Embryonic facial prominence (tissue), 1 donor: ENCODE measurements around the gene PIP.
"Not testable (repeated sequence)": the region's sequence is repeated elsewhere in the genome, so short reads cannot be mapped to it uniquely, and the experiment has no call there.

Source experiments
- DNase-seq: peaks from one replicate; pipeline ENCODE4 v3.0.0-alpha.2; 2016; ENCODE audit errors: extremely low spot score

Gene PIP

GRCh38 chr7:143177374-143178119 is 45.7 kb downstream of the PIP start:
- no peak for DNase-seq

GRCh38 chr7:143180771-143181170 is 48.9 kb downstream of the PIP start:
- DNase-seq = not testable (repeated sequence)

GRCh38 chr7:143181349-143181748 is 49.5 kb downstream of the PIP start:
- DNase-seq = no peak

GRCh38 chr7:143183024-143183423 is 51.1 kb downstream of the PIP start, which contains the start of gene TAS2R39:
Gene TAS2R39, plus strand, starts transcription at chr7:143183419. Its CDS starts 0 bp downstream, at chr7:143183419.
- DNase-seq = no peak

GRCh38 chr7:143185551-143185950 is 53.7 kb downstream of the PIP start:
- DNase-seq = no peak

GRCh38 chr7:143188994-143189393 is 57.1 kb downstream of the PIP start:
- no peak for DNase-seq
